Fibroblast of lung (primary cell): ENCODE data around the gene FBXL2.

Experiments
- CTCF ChIP-seq, 2 donors: IDR thresholded peaks in 1 of 2; conservative IDR thresholded peaks in 1 of 2; 1 replicate in 1 of 2; 2 replicates in 1 of 2; pipeline ENCODE4 v1.5.1; 2011 to 2012; ENCODE audit warnings: low read length in 2 of 2, control low read depth in 1 of 2, inconsistent platforms in 1 of 2, low read depth in 1 of 2, mild to moderate bottlenecking in 1 of 2
- EZH2 ChIP-seq: IDR thresholded peaks from 2 replicates; pipeline ENCODE4 v1.5.1; 2012; ENCODE audit warnings: low read length, control low read depth, mild to moderate bottlenecking; ENCODE audit errors: missing control alignments

GRCh38 chr3:33377489-33377888, 100.2 kb downstream of the FBXL2 start:
- no peak for TF ChIP-seq EZH2
- TF ChIP-seq CTCF (conservative IDR thresholded peaks at IDR 0.05 in 1 of 2, IDR thresholded peaks at IDR 0.05 in 1 of 2; ENCODE audit: low read depth in 1 of 2, low read length in 2 of 2) = no peak
